SW 1271 (cell line): ENCODE measurements around the gene PEG3.
"Not testable (repeated sequence)": the region's sequence is repeated elsewhere in the genome, so short reads cannot be mapped to it uniquely, and the experiment has no call there.

Experiments
- DNase-seq, 2 experiments: peaks; one replicate each; lab custom pipeline; 2025; lab: John Stamatoyannopoulos, UW

The PEG3 gene

GRCh38 chr19:56840451-56841192 is at the start of gene PEG3, which contains the start of gene ZIM2:
Gene PEG3, minus strand, starts transcription at chr19:56840726. Its CDS starts 16,071 bp downstream, at chr19:56824655.
Gene ZIM2, minus strand, starts transcription at chr19:56840726. Its CDS starts 16,449 bp downstream, at chr19:56824277.
- DNase-seq = no peak

- no peak for DNase-seq
Measured at GRCh38 chr19:56885173-56885985, 44.9 kb upstream of the PEG3 start.

GRCh38 chr19:56884441-56884840 is 43.9 kb upstream of the PEG3 start:
- DNase-seq = no peak

- no peak for DNase-seq
Measured at GRCh38 chr19:56880592-56881190, 40.2 kb upstream of the PEG3 start.

GRCh38 chr19:56877069-56877715 is 36.7 kb upstream of the PEG3 start:
- no peak for DNase-seq

- no peak for DNase-seq
Measured at GRCh38 chr19:56875717-56876116, 35.2 kb upstream of the PEG3 start.

GRCh38 chr19:56874530-56874929 is 34.0 kb upstream of the PEG3 start:
- DNase-seq = no peak

GRCh38 chr19:56873493-56873892 is 33.0 kb upstream of the PEG3 start:
- no peak for DNase-seq

- no peak for DNase-seq
Measured at GRCh38 chr19:56869886-56870285, 29.4 kb upstream of the PEG3 start.

- DNase-seq = no peak
Measured at GRCh38 chr19:56868446-56868845, 27.9 kb upstream of the PEG3 start.

- no peak for DNase-seq
Measured at GRCh38 chr19:56866538-56866937, 26.0 kb upstream of the PEG3 start.

GRCh38 chr19:56864443-56865125 is 24.1 kb upstream of the PEG3 start:
- no peak for DNase-seq

GRCh38 chr19:56862741-56863140 is 22.2 kb upstream of the PEG3 start:
- DNase-seq = no peak

GRCh38 chr19:56860409-56860808 is 19.9 kb upstream of the PEG3 start:
- DNase-seq = not testable (repeated sequence)

- DNase-seq = no peak
Measured at GRCh38 chr19:56858026-56858425, 17.5 kb upstream of the PEG3 start.

- no peak for DNase-seq
Measured at GRCh38 chr19:56856822-56857221, 16.3 kb upstream of the PEG3 start.

GRCh38 chr19:56852361-56852760 is 11.8 kb upstream of the PEG3 start:
- not testable (repeated sequence) for DNase-seq

GRCh38 chr19:56848166-56848565 is 7.6 kb upstream of the PEG3 start:
- no peak for DNase-seq

- DNase-seq = no peak
Measured at GRCh38 chr19:56842412-56842811, 1.9 kb upstream of the PEG3 start.

GRCh38 chr19:56841193-56841543 is 642 bp upstream of the PEG3 start:
- no peak for DNase-seq

GRCh38 chr19:56839652-56840450 is 675 bp downstream of the PEG3 start:
- no peak for DNase-seq
